ENCODE results near the gene FUT8.

Gene FUT8

DNA sequence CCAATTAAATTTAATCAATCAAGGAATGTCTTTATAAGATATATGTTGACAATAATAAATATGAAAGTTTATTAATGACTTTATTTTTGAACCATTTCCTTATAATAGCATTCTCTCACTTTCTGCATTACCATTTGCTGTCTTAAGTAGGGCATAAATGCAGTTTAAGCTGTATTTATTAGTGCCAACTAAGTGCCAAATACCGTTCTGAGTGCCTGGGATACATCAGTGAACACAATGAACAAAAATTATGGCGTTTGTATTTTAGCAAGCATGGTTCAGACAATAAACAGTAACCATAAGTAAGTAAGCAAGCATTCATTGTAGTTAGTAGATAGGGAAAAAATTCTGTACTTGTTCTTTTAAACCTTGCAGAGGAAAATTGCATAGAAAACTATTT is 145.8 kb downstream of the FUT8 start:
- DNase-seq (ENCODE audit: low read depth in 2 of 2): no peak

DNA sequence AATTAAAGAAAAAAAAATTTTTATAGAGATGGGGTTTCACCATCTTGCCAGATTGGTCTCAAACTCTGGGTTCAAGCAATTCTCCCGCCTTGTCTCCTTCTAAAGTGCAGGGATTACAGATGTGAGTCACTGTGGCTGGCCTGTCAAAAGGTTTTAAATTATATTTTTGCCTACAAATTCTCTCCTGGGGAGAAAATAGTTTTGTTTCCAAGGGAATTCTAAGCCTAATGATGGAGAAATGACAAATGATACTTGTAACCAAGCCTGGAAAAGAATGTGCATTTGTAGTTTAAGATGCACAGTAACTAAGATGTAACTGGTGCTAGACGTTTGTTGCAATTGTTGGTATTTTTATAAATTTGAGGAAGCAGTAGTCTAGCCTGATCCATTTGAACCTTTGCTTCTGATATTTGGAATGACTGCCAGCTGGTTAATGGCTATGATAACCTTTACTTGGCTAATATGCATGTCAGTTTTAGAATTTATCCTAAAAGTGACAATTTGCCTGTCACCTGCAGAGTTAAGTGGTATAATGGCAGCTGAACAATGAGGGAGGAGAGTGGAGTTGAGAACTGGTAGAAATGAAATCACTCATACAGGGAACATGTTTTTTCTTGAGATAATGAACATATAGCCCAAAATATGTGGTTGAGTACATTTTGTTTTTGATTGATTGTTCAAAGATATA is 148.0 kb downstream of the FUT8 start:
- DNase-seq (ENCODE audit: low read depth in 2 of 2): no peak

DNA sequence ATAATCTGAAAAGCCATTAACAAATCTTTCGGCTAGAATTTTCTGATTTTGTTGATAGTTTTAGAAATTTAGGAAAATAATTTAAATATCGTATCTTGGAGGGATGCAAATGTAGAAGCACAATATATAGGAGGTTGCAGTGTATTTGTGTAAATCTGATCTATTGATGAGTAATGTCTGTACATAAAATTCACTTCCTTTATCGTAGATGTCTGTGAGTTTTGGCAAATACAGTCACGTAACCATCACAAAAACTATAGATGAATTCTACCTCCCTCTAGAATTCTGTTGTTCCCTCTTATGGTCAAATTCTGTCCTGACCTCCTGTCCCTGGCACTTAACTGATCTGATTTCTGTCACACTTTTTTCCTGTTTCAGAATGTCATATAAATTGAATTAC is 151.8 kb downstream of the FUT8 start:
- DNase-seq (ENCODE audit: low read depth in 2 of 2): no peak

DNA sequence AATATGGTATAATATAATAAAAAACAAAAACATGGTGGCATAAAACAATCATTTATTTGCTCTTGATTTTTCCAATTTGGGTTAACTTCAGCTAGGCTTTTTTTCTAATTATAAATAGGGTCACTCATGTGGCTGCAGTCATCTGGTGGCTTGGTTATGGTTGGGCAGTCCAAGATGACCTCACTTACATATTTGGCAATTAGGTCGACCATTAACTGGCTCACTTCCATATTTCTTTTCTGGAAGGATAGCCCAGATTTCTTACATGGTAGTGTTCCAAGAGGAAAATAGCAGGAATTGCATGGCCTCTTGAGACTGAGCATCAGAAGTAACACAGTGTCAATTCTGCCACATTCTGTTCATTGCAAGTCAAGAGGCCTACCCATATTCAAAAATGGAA is 153.4 kb downstream of the FUT8 start:
- no peak for DNase-seq (ENCODE audit: low read depth in 2 of 2)

DNA sequence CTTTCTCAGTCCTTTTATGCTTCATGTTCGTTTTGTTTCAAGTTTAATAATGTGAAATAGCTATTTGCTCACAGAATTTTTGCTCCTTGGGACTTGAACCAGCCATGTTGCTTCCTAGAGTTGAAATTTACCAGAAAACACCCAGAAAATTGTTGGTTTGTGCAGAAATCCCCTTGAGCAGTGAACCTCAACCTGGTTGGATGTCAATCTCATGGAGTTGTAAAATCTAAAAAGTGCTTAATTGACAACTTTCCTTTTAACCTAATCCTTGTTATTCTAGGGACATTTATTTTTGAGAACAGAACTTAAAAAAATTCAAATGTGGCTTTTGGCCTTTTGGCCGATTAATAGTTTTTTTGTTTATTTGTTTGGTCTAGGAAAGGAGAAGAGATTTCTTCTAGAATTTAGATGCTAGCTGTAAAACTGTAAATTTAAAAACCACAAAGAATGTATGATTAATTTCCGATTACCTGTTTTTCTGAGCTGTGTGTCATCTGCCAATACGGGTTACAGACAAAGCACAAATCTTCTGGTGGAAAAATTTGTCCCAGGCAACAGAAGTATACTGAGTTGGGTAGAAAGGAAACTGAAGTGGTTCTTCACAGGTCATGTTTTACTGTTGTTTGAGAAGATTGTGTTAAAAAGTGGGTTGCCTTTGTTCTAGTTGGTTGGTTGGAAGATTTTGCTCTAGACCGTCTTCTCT is 154.4 kb downstream of the FUT8 start:
- DNase-seq (ENCODE audit: low read depth in 2 of 2): no peak

DNA sequence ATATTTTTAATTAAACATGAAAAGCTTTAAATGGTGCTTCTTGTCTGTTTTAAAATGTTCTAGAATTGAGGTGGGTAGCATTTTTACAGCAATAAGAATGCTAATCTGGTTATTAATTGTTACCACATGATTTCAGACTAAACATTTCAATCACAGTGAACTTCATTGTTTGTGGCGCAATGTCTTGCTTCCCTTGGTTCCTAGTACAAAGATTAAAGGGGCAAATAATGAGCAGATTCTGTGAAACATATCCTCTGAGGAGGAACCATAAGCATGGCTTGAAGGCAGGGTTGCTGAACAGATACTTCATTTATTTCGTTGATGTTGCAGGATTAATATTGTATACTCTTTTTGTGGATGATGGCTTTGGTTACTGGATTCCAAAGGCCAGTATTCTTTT is 162.1 kb downstream of the FUT8 start:
- no peak for DNase-seq (ENCODE audit: low read depth in 2 of 2)

DNA sequence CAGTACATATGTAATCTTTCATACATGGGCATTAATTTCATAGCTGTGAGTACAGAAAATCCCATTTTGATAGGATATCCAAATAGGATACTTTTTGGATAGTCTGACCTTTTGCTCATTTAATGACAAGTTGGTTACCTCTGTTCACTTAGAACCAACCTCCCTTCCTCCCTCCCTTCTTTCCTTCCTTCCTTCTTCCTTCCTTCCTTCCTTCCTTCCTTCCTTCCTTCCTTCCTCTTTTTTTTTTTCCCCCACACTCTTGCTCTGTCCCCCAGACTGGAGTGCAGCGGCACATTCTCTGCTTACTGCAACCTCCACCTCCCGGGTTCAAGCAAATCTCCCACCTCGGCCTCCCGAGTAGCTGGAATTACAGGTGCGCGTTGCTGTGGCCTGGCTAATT is 162.9 kb downstream of the FUT8 start:
- no peak for DNase-seq (ENCODE audit: low read depth in 2 of 2)

DNA sequence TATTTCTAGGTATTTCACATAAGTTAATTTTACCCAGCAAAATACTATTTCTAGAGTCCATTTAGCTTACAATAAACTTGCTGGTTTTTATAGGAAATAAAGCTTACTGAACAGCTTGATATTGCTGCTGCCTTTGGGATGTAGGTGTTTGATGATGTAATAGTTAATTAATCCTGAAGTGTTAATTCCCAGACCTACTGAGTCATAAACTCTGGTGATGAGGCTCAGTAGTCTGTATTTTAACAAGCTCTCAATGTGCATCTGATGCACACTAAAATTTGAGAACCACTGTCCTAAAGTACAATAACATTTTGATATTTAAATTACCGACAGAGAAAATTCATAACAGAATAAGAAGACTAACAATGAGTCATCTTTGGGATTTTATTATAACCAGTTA is 168.4 kb downstream of the FUT8 start:
- DNase-seq (ENCODE audit: low read depth in 2 of 2): no peak

DNA sequence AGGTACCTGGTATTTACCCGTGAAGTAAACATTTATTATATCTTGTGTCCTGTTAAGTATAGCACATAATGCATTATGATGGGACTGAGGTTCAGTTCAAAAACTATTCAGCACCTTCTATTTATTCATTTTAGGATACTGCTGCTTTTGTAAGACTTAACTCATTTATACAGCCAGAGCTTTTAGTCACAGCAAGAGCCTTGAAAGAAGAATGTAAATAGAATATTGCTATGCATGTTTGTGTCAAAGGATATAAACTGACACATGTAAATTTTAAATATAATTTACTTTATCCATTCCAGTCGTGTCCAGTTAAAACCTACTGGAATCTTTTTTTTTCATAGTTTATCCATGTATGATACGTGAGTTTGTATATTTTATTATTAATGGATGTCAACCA is 168.8 kb downstream of the FUT8 start:
- DNase-seq (ENCODE audit: low read depth in 2 of 2): no peak

DNA sequence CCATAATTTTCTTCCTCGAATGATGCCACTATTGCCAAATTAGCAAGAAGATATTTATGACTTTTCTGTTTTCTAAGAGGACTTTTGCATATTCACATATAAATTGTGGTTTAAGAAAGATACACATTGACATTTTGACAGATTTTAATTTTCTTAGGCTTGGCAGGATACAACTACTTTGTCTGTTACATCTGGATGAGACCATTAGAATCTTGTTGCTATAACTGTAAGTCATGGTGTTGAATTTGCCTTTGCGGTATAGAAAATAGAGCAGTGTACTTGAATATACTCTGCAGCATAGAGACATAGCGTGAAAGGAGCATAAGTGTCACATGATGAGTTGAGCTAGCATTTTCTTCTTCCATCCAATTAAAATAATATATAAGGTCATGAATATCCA is 169.3 kb downstream of the FUT8 start:
- no peak for DNase-seq (ENCODE audit: low read depth in 2 of 2)

DNA sequence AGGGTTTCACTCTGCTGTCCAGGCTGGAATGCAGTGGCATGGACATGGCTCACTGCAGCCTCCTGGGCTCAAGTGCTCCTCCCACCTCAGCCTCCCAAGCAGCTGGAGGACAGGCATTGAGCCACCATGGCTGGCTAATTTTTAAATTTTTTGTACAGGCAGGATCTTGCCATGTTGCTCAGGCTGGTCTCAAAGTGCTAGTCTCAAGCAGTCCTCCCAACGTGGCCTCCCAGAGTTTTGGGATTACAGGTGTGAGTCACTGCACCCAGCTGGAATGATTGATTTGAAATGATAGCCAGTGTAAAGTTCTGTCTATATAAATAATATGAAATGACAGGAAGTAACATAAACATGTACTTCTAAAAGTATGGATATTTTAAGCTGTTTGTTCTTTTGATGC is 172.7 kb downstream of the FUT8 start:
- DNase-seq (ENCODE audit: low read depth in 2 of 2): no peak

DNA sequence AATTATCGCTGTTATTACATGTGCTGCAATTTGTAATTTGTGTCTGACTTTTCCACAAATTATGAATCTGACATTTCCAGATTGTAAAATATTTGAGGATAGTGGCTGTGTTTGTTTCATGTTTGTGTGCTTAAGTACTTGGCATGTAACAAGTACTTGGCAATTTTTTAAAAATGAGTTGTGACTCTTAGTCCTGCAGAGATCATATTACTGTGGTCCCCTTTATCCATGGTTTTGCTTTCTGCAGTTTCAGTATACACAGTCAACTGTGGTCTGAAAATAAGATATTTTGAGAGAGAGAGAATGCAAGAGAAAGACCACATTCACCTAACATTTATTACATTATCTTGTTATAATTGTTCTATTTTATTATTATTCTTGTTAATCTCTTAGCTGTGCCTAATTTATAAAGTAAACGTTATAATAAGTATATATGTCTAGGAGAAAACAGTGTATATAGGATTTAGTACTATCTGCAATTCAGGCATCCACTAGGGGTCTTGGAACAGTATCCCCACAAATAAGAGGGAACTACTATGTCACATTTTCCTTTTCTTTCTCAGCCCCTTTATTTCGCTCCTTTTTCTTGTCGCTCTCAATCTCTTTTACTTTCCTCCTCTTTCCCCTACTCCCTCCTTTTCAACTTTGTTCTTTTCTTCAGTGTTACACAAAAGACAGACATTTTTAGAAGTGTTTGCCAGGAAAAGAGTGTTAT is 176.1 kb downstream of the FUT8 start:
- no peak for DNase-seq (ENCODE audit: low read depth in 2 of 2)

DNA sequence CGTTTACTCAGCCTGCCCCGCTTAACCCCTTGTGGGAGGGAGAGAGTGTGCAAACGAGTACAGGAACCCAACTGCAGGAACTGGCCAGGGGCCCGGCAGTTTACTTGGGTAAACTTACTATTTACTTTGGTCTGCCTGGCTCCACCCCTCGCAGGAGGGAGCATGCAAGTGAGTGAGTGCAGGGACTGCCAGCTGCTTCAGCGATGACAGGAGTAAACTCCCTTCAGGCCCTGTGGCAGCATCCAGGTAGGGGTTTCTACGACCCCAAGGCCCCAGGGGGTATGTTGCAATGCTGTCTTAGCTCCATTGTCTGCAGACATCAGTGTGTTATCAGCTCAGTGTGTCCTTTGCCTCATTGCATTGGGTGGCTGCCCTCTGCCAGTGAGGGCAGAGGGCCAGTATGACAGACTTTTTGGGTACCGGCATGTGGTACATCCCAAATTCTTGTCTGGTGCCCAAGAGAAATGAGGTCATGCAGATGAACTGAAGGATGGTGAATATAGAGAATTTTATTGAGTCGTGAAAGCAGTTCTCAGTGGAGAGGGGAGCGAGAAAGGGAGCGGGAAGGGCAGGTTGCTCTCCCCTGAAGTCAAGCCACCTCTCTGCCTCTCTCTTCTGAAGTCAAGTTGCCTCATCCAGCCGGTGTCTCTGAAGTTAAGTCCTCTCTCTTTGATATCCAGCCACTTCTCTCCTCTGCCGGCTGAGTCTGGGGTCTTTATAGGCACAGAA is 181.8 kb downstream of the FUT8 start:
- no peak for DNase-seq (ENCODE audit: low read depth in 2 of 2)

DNA sequence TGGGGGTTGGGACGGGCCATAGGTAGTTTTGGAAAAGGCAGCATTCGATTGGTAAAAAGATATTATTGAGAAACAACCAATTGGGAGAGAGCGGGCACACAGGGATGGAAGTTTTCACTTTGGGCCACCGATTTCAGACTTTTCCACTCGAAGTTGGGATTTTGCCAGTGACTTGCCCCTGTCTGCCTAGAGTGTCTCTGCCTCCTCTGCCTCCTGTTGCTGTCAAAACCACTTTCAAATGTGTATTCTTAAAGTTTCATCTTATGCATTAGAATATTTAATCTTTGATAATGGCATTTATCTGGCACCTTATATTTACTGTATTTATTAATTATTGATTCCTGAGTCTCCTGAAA is 182.3 kb downstream of the FUT8 start:
- DNase-seq (ENCODE audit: low read depth in 2 of 2): no peak

DNA sequence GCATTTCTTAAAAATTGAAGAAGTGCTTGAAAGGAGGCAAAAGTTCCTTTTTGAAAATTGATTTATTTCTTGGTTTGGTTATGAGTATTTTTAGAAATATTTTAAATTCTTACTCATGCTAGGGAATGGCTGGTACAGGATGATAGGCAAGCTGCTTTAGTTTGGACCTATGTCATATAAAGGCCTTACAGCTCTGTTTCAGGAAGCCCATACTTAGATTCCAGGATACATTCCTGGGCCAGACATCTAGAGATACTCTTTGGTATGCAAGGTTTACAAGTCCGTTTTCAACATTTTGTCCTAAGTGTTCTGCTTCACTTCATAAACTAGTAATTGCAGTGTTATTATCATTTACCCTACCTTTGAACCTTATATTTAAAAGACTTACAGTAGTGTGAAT is 186.8 kb downstream of the FUT8 start:
- DNase-seq (ENCODE audit: low read depth in 2 of 2): no peak

DNA sequence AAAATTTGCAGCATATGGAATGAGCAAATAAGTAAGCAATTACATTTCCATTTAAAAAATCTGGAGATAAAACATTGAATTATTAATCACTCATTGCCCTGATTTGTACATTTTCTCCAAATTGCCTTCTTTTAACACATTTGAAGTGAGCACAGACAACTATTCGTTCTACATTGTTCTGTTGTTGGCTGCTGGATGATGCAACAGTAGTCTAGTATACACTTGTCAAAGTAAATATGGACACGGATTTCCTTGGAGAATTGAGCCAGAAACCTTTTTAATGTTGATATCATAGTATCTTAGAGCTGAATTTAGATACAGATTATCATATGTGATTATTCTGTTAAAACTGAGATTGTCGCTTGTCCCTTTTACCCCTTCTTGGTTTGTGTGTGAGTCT is 188.2 kb downstream of the FUT8 start:
- no peak for DNase-seq (ENCODE audit: low read depth in 2 of 2)

DNA sequence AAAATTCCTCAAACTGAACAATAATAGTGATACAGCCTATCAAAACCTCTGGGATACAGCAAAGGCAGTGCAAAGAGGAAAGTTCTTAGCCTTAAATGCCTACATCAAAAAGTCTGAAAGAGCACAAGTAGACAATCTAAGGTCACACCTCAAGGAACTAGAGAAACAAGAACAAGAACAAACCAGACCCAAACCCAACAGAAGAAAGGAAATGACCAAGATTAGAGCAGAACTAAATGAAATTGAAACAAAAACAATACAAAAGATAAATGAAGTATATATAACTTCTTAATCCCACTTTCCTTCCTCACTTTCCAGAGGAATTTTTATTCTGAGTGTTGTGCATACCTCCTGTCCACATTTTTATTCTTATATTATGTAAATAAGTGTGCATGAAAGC is 192.0 kb downstream of the FUT8 start:
- no peak for DNase-seq (ENCODE audit: low read depth in 2 of 2)

DNA sequence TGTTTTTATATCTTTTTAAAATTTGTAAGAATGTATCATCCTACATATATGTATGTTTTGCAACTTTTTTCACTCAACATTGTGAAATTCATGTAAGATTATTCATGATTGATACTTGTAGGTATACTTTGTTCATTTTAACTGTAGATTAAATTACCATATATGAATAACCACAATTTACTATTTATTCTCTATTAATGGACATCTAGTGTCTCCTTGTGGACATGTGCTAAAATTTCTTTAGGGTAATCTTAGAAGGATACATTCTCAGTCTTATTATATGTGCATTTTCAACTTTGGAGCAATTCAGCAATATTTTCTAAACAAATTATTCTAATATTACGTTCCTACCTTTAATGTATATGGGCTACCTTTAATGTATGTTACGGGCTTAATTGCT is 192.4 kb downstream of the FUT8 start:
- DNase-seq (ENCODE audit: low read depth in 2 of 2): no peak

DNA sequence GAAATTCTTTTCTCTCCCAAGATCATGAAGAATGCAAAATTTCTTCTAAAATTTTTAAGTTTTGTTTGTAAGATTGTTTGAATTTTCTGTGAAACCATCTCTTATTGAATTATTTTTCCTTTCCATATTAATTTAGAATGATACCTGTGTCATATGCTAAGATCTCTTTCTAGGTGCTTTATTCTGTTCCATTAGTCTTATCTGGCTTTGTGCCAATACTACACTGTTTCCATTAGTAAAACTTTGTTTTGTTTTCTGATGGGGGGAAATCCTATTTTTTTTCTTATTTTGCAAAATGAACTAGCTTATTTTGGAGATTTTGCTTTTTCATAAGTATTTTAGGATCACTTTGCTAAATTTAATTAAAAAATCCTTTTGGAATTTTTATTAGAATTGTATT is 193.9 kb downstream of the FUT8 start:
- no peak for DNase-seq (ENCODE audit: low read depth in 2 of 2)

DNA sequence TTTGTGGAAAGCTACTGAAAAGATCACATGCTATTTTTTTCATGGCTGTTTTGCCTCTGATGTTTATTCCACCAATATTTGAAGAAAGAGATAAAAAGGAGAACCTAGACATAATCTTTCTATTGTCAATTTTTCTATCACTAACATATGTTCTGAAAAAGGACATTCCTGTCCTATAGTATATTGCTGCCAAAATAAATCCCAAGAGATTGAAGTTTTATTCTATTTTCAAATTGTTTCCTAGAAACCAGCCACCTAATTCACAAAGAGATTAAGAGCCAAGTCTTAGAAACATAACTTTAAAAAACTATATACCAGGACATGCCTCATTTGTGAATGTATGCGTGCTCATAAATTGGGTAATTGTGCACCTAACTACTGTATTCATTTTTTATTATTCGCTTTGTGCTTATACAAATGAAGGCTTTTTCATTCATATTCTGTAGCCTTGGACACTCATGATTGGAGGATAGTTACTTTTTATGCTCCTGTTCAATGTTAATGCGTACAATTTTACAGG is 200.7 kb downstream of the FUT8 start:
- DNase-seq (ENCODE audit: low read depth in 2 of 2): no peak

DNA sequence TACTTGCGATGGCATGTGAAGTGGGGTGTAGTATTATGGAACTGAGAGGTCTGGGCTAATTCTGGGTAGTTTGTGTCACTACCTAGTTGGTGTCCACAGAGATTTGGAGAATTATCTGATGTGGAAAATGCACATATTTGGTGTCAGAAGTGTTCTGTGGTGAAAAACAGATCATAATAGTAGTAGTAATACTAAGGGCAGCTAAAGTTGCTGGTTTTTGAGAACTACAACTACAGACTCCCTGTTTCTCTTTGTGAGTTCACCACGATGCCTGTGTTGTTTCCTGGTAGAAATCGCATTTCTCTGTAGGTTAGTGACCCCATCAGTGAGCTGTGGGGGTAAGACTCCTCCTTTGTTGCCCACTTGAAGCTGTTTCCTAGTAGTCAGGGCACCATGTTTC is 206.5 kb downstream of the FUT8 start:
- no peak for DNase-seq (ENCODE audit: low read depth in 2 of 2)

DNA sequence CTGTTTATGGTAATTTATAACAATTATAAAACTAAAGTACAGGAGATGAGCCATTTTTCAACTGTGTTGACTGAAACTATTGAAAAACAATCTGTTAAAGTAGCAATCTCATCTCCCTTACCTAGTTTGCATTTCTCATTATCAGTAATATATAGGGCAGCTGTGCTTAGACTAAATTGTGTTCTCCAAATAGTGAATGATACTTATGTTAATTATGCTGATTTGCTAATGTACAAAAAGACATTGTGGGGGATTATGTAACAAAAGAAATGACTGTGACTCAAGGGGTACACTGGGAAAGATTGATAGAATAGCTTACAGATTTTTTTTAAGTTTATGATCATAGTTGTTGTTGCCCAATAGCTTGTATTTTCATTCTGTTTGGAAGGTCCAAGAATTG is 207.7 kb downstream of the FUT8 start:
- DNase-seq (ENCODE audit: low read depth in 2 of 2): no peak
